ENCODE measurements around the gene ECT2L. TPM values are rescaled to one million over a fixed set of nuclear protein-coding genes. Genes with fewer than 3 reads are reported as not detected.

ECT2L gene
- total RNA-seq, 1 donor from 2014 or later = not detected

DNA sequence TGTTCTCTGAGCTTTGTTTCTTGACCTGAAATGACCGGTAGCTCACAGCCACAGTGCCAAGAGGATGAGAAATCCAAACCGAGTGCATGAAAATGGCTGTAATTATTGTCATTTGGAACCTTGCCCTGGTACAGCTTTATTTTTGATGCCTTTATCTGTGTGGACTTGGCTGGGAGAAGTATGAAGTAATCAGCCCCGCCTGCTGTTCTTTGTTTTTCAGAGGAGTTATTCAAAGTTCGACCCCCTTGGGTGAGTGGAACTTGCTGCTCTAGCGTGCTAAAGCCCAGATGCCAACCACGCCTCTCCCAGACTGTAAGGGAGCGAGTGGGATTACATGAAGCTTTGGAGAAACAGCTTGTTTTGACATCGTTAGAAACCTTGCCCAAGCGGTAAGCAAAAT lies 48.3 kb downstream of the ECT2L start:
- H3K4me1 ChIP-seq = no peaks in the 10 kb centered on the region
- no peak overlapping the region for H3K4me3 ChIP-seq
- no peaks in the 10 kb centered on the region for H3K9me3 ChIP-seq
- no peaks in the 10 kb centered on the region for H3K36me3 ChIP-seq
- TF ChIP-seq, protein P1, sequence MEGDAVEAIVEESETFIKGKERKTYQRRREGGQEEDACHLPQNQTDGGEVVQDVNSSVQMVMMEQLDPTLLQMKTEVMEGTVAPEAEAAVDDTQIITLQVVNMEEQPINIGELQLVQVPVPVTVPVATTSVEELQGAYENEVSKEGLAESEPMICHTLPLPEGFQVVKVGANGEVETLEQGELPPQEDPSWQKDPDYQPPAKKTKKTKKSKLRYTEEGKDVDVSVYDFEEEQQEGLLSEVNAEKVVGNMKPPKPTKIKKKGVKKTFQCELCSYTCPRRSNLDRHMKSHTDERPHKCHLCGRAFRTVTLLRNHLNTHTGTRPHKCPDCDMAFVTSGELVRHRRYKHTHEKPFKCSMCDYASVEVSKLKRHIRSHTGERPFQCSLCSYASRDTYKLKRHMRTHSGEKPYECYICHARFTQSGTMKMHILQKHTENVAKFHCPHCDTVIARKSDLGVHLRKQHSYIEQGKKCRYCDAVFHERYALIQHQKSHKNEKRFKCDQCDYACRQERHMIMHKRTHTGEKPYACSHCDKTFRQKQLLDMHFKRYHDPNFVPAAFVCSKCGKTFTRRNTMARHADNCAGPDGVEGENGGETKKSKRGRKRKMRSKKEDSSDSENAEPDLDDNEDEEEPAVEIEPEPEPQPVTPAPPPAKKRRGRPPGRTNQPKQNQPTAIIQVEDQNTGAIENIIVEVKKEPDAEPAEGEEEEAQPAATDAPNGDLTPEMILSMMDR (IDR thresholded peaks at IDR 0.05) = no peak
- no peak overlapping the region for H3K27ac ChIP-seq
- DNase-seq = no peak
- no peak for ATAC-seq
- intact Hi-C loops (cut with DNase I) = no loop called here
- no peaks in the 10 kb centered on the region for H3K27me3 ChIP-seq

DNA sequence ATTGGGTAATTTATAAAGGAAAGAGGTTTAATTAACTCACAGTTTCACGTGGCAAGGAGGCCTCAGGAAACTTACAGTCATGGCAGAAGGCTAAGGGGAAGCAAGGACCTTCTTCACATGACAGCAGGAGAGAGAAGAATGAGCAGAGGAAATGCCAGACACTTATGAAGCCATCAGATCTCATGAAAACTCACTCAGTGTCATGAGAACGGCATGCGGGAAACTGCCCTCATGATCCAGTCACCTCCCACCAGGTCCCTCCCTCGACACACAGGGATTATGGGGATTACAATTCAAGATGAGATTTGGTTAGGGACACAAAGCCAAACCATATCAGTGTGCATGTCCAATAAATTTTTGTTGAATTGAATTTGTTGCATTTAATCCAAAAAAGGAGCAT lies 52.0 kb downstream of the ECT2L start:
- ATAC-seq = no peak
- intact Hi-C loops (cut with DNase I) = no loop called here
- no peaks in the 10 kb centered on the region for H3K36me3 ChIP-seq
- no peak overlapping the region for H3K4me3 ChIP-seq
- TF ChIP-seq, protein P1 (IDR thresholded peaks at IDR 0.05) = no peak
- H3K4me1 ChIP-seq = no peaks in the 10 kb centered on the region
- no peaks in the 10 kb centered on the region for H3K27me3 ChIP-seq
- no peak overlapping the region for H3K27ac ChIP-seq
- no peaks in the 10 kb centered on the region for H3K9me3 ChIP-seq
- DNase-seq = no peak

- TF ChIP-seq, protein P1 (IDR thresholded peaks at IDR 0.05) = no peak
These were observed 52.6 kb downstream of the ECT2L start for GRCh38 chr6:138848461-138848860.

DNA sequence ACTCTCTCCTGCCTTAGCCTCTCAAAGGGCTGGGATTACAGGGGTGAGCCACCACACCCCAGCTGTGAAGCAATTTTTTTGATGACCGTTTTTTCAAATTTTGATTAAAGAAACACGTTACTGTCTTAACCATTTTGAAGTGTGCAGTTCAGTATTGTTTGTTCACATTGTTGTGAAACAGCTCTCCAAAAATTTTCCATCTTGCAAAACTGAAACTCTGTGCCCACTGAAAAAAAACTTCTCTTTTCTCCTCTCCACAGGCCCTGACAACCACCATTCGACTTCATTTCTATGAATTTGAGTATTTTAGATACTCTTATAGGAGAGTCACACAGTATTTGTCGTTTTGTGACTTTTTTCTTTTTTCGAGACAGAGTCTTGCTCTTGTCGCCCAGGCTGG lies 53.9 kb downstream of the ECT2L start:
- Histone ChIP-seq H3K27ac (no peak overlapping the region), H3K4me1 (no peaks in the 10 kb centered on the region), H3K4me3 (no peak overlapping the region), H3K36me3 (no peaks in the 10 kb centered on the region), H3K27me3 (no peaks in the 10 kb centered on the region), H3K9me3 (no peaks in the 10 kb centered on the region)
- ATAC-seq (no peak), DNase-seq (no peak)
- TF ChIP-seq, protein P1 (IDR thresholded peaks at IDR 0.05) = no peak
- intact Hi-C loops (cut with DNase I) = no loop called here

More at GRCh38 chr6:138848461-138848860, 52.6 kb downstream of the ECT2L start:
- DNase-seq (no peak), ATAC-seq (no peak)
- H3K36me3 ChIP-seq = no peaks in the 10 kb centered on the region
- no peaks in the 10 kb centered on the region for H3K9me3 ChIP-seq
- H3K27ac ChIP-seq = no peak overlapping the region
- intact Hi-C loops (cut with DNase I) = no loop called here
- no peaks in the 10 kb centered on the region for H3K27me3 ChIP-seq
- H3K4me3 ChIP-seq = no peak overlapping the region
- H3K4me1 ChIP-seq = no peaks in the 10 kb centered on the region

- intact Hi-C loops (cut with DNase I) = no loop called here
- TF ChIP-seq, protein P1 (IDR thresholded peaks at IDR 0.05) = no peak
- no peak overlapping the region for H3K4me3 ChIP-seq
- DNase-seq = no peak
- no peak for ATAC-seq
- H3K9me3 ChIP-seq = no peaks in the 10 kb centered on the region
- H3K27me3 ChIP-seq = no peaks in the 10 kb centered on the region
- H3K27ac ChIP-seq = no peak overlapping the region
- no peaks in the 10 kb centered on the region for H3K4me1 ChIP-seq
- H3K36me3 ChIP-seq = no peaks in the 10 kb centered on the region
These were observed 60.8 kb downstream of the ECT2L start for GRCh38 chr6:138856654-138857053.

DNA sequence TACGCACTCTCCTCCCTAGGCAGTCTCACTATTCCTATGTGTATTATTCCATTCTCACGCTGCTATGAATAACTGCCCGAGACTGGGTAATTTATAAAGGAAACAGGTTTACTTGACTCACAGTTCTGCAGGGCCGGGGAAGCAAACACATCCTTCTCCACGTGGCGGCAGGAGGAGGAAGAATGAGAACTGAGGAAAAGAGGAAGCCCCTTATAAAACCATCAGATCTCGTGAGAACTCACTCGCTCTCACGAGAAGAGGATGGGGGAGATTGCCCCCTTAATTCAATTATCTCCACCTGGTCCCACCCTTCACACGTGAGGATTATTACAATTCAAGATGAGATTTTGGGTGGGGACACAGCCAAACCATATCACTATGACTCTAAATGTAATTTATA lies 61.9 kb downstream of the ECT2L start:
- TF ChIP-seq, protein P1 (IDR thresholded peaks at IDR 0.05) = no peak
- intact Hi-C loops (cut with DNase I) = no loop called here
- no peak for ATAC-seq
- no peaks in the 10 kb centered on the region for H3K9me3 ChIP-seq
- H3K27me3 ChIP-seq = no peaks in the 10 kb centered on the region
- no peak for DNase-seq
- no peak overlapping the region for H3K4me3 ChIP-seq
- H3K4me1 ChIP-seq = no peaks in the 10 kb centered on the region
- no peak overlapping the region for H3K27ac ChIP-seq
- no peaks in the 10 kb centered on the region for H3K36me3 ChIP-seq

Data from upper lobe of right lung (tissue), 1 donor.